BLaER1 treated with 17β-estradiol and CSF1 and Interleukin-3, amounts not matched to agents 10 nM and 100 nM (cell line): ENCODE measurements around the gene TMF1.

ENCODE experiments used
- H3K27ac ChIP-seq, 11 experiments: shearing (Covaris generic); formaldehyde crosslinking; 2 replicates each; pipeline ENCODE4 v1.8.1; 2022
- H3K27me3 ChIP-seq, 11 experiments: shearing (Covaris generic); formaldehyde crosslinking; 2 replicates each; pipeline ENCODE4 v1.8.1; 2022
- H3K36me3 ChIP-seq, 11 experiments: shearing (Covaris generic); formaldehyde crosslinking; 2 replicates each; pipeline ENCODE4 v1.8.1; 2022
- H3K4me1 ChIP-seq, 10 experiments: shearing (Covaris generic); formaldehyde crosslinking; 2 replicates each; pipeline ENCODE4 v1.8.1; 2022
- H3K4me2 ChIP-seq, 11 experiments: shearing (Covaris generic); formaldehyde crosslinking; 2 replicates each; pipeline ENCODE4 v1.8.1; 2022
- H3K4me3 ChIP-seq, 10 experiments: shearing (Covaris generic); formaldehyde crosslinking; 2 replicates each; pipeline ENCODE4 v1.8.1; 2022
- H3K9ac ChIP-seq, 11 experiments: shearing (Covaris generic); formaldehyde crosslinking; 2 replicates each; pipeline ENCODE4 v1.8.1; 2022
- H3K9me3 ChIP-seq, 11 experiments: shearing (Covaris generic); formaldehyde crosslinking; replicated peaks in 1 of 11; 2 replicates each; pipeline ENCODE4 v1.8.1; 2022
- H4K20me1 ChIP-seq, 11 experiments: shearing (Covaris generic); formaldehyde crosslinking; 2 replicates each; pipeline ENCODE4 v1.8.1; 2022
- Cebpa-rat ChIP-seq, 11 experiments: shearing (Covaris generic); IDR thresholded peaks; 2 replicates each; pipeline ENCODE4 v1.8.1; 2022

Gene TMF1

DNA sequence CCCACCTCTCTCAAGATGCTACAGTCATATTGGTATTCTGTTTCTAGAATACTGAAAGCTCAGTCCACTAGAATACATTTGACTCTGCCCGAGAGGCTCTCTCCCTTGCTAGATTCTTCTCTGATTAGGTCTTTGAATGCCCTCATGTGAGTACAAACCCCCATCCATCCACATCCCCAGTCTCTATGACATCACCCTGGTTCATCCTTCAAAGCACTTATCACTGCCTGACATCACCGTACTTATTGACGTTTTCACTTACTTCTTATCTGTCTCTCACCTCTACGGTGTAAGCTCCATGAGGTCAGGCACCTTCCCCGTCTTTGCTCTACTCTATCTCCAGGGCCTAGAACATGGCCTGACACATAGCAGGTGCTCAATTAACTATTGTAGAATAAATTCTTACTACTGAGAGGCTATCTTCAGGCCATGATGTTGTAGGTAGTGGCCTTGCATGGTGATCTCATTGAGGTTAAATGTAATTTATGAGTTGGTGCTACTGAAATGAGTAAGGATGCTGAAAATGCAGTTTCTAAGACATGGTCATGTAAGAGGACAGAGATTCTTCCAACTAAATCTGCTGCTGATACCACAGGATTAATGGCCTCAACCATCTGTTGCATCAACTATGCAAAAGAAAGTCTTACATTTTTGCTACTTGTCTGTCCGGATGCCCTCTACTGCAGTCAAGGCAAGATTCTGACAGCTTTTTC lies 65.5 kb downstream of the TMF1 start:
- H3K27ac ChIP-seq, result no peak overlapping the region
- H3K9me3 ChIP-seq, result peaks cover 0 to 3% (median 0%) of the 10 kb centered on the region in 11 experiments; a peak in 2 of 22 replicates
- H3K4me3 ChIP-seq, result no peak overlapping the region
- TF ChIP-seq Cebpa-rat (IDR thresholded peaks at IDR 0.05), result no peak
- no peaks in the 10 kb centered on the region for H4K20me1 ChIP-seq
- no peak overlapping the region for H3K9ac ChIP-seq
- peaks cover 59 to 95% (median 71%) of the 10 kb centered on the region in 11 experiments for H3K36me3 ChIP-seq
- peaks cover 0 to 21% (median 0%) of the 10 kb centered on the region in 10 experiments; a peak in 4 of 20 replicates for H3K4me1 ChIP-seq
- no peaks in the 10 kb centered on the region for H3K27me3 ChIP-seq
- no peak overlapping the region for H3K4me2 ChIP-seq

GRCh38 chr3:68985146-68985790 lies 66.9 kb downstream of the TMF1 start:
- H3K9ac ChIP-seq, result no peak overlapping the region
- peaks cover 64 to 97% (median 78%) of the 10 kb centered on the region in 11 experiments for H3K36me3 ChIP-seq

GRCh38 chr3:68984011-68984530 lies 68.1 kb downstream of the TMF1 start:
- TF ChIP-seq Cebpa-rat (IDR thresholded peaks at IDR 0.05), result no peak
- Histone ChIP-seq H3K4me3 (no peak overlapping the region), H3K36me3 (peaks cover 75 to 97% (median 86%) of the 10 kb centered on the region in 11 experiments), H3K9me3 (no peaks in the 10 kb centered on the region), H3K4me2 (no peak overlapping the region), H3K27ac (no peak overlapping the region), H4K20me1 (no peaks in the 10 kb centered on the region), H3K27me3 (no peaks in the 10 kb centered on the region), H3K4me1 (peaks cover 0 to 21% (median 0%) of the 10 kb centered on the region in 10 experiments; a peak in 4 of 20 replicates), H3K9ac (no peak overlapping the region)

More at GRCh38 chr3:68985146-68985790, 66.9 kb downstream of the TMF1 start:
- H3K27ac ChIP-seq, result no peak overlapping the region
- H3K4me1 ChIP-seq, result peaks cover 0 to 21% (median 0%) of the 10 kb centered on the region in 10 experiments; a peak in 4 of 20 replicates
- H3K4me3 ChIP-seq, result no peak overlapping the region
- no peaks in the 10 kb centered on the region for H3K9me3 ChIP-seq
- TF ChIP-seq Cebpa-rat (IDR thresholded peaks at IDR 0.05), result no peak
- no peaks in the 10 kb centered on the region for H3K27me3 ChIP-seq
- H3K4me2 ChIP-seq, result no peak overlapping the region
- H4K20me1 ChIP-seq, result no peaks in the 10 kb centered on the region

GRCh38 chr3:68977486-68978167 lies 74.5 kb downstream of the TMF1 start:
- Histone ChIP-seq H3K27me3 (no peaks in the 10 kb centered on the region), H3K27ac (no peak overlapping the region), H3K9me3 (no peaks in the 10 kb centered on the region), H3K4me2 (no peak overlapping the region), H3K4me3 (no peak overlapping the region), H3K36me3 (peaks cover 54 to 67% (median 66%) of the 10 kb centered on the region in 11 experiments), H3K4me1 (peaks cover 0 to 42% (median 11%) of the 10 kb centered on the region in 10 experiments; a peak in 13 of 20 replicates), H4K20me1 (no peaks in the 10 kb centered on the region), H3K9ac (no peak overlapping the region)
- TF ChIP-seq Cebpa-rat (IDR thresholded peaks at IDR 0.05), result no peak

GRCh38 chr3:68974711-68975110 lies 77.4 kb downstream of the TMF1 start:
- H3K4me3 ChIP-seq, result no peak overlapping the region
- H3K27me3 ChIP-seq, result no peaks in the 10 kb centered on the region
- H4K20me1 ChIP-seq, result no peaks in the 10 kb centered on the region
- H3K4me2 ChIP-seq, result peak overlapping the region in 2 of 11 experiments; percentile 40 to 50; a peak in 4 of 22 replicates
- H3K36me3 ChIP-seq, result peaks cover 27 to 39% (median 38%) of the 10 kb centered on the region in 11 experiments
- peaks cover 0 to 35% (median 11%) of the 10 kb centered on the region in 10 experiments; a peak in 13 of 20 replicates for H3K4me1 ChIP-seq
- TF ChIP-seq Cebpa-rat (IDR thresholded peaks at IDR 0.05), result no peak
- no peak overlapping the region for H3K9ac ChIP-seq
- H3K27ac ChIP-seq, result peak overlapping the region in 1 of 11 experiments; percentile 36; a peak in 1 of 22 replicates
- H3K9me3 ChIP-seq, result no peaks in the 10 kb centered on the region

- H3K27ac ChIP-seq, result no peak overlapping the region
- no peaks in the 10 kb centered on the region for H3K9me3 ChIP-seq
These were observed 78.5 kb downstream of the TMF1 start for GRCh38 chr3:68973639-68974038.

GRCh38 chr3:68972358-68972979 lies 79.7 kb downstream of the TMF1 start:
- Histone ChIP-seq H3K4me3 (no peak overlapping the region), H4K20me1 (no peaks in the 10 kb centered on the region), H3K4me2 (peak overlapping the region in 1 of 11 experiments; percentile 2; a peak in 1 of 22 replicates), H3K27me3 (no peaks in the 10 kb centered on the region), H3K4me1 (peaks cover 0 to 35% (median 11%) of the 10 kb centered on the region in 10 experiments; a peak in 13 of 20 replicates), H3K9ac (no peak overlapping the region), H3K27ac (no peak overlapping the region), H3K36me3 (peaks cover 9 to 18% (median 15%) of the 10 kb centered on the region in 11 experiments), H3K9me3 (no peaks in the 10 kb centered on the region)
- TF ChIP-seq Cebpa-rat (IDR thresholded peaks at IDR 0.05), result no peak

More at GRCh38 chr3:68973639-68974038, 78.5 kb downstream of the TMF1 start:
- Histone ChIP-seq H3K4me2 (peak overlapping the region in 2 of 11 experiments; percentile 40 to 50; a peak in 4 of 22 replicates), H3K36me3 (peaks cover 20 to 29% (median 27%) of the 10 kb centered on the region in 11 experiments), H3K9ac (no peak overlapping the region), H3K4me1 (peaks cover 0 to 35% (median 11%) of the 10 kb centered on the region in 10 experiments; a peak in 13 of 20 replicates), H4K20me1 (no peaks in the 10 kb centered on the region), H3K27me3 (no peaks in the 10 kb centered on the region), H3K4me3 (no peak overlapping the region)
- no peak for TF ChIP-seq Cebpa-rat (IDR thresholded peaks at IDR 0.05)
